GM18505 (cell line): Measurements from ENCODE around the gene ZYX.
"Not testable (repeated sequence)": the region's sequence is repeated elsewhere in the genome, so short reads cannot be mapped to it uniquely, and the experiment has no call there.

Source experiments
- ATAC-seq: cut with Tn5 transposase; IDR thresholded peaks from one replicate; pipeline ENCODE4 v1.9.1; 2021; ENCODE audit not compliant: unreplicated experiment
- POLR2A ChIP-seq: IDR thresholded peaks from 4 replicates; pipeline ENCODE4 v1.6.1; 2011; ENCODE audit warnings: borderline replicate concordance; ENCODE audit not compliant: insufficient read depth, insufficient read length; ENCODE audit errors: extremely low read depth

ZYX gene

DNA sequence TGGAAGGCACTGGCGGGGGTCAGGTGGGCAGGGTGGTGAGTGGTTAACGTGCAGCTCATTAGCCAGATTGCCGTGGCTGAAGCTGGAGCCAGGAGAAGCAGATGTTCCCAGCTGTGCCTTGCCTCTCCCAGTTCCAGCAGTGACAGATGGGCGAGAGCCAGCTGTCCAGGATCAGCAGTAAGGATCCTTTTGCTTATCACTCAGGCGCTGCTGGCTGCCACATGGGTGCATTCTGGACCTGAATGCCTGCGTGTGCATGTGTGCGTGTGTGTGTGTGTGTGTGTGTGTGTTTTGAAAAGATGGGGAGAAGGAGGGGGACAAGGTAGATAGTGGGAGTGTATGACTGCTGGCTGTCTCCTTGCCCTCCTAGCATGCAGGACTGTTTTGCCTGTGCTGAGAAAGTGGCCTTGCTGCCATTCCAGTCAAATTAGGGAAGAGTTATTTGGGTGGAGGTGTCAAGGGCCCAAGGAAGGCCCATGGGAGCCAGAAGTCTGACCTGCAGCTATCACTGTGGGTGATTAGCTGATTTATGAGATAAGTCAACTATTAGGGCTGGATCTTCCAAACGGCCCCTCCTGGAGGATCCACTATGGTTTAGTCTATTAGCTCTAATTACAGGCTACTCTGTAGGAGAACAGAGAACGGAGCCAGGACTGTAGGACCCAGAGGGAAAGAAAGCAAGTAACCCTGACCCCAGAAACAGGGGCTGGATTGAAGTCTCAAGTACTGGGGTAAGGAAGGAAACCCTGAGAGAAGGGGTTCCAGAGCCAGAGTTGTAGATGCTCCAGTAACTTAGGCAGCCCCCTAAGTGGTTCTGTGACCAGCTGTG lies 24.2 kb downstream of the ZYX start:
- ATAC-seq, result no peak
- TF ChIP-seq POLR2A, result no peak

DNA sequence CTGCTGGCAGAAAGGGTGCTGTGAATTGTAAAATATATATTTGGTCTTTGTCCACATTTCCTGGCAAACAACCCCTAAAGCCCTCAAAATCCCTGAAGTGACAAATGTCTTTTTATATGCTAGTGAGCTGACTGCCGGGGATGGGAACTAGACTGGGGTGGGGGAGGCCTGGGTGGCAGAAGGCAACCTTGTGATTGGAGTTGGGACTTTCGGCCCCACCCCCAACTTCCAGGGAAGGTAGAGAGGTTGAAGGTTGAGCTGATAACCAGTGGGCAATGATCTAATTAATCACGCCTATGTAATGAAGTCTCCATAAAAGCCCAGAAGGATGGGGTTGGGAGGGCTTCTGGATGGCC lies 24.8 kb downstream of the ZYX start:
- TF ChIP-seq POLR2A, result no peak
- no peak for ATAC-seq

DNA sequence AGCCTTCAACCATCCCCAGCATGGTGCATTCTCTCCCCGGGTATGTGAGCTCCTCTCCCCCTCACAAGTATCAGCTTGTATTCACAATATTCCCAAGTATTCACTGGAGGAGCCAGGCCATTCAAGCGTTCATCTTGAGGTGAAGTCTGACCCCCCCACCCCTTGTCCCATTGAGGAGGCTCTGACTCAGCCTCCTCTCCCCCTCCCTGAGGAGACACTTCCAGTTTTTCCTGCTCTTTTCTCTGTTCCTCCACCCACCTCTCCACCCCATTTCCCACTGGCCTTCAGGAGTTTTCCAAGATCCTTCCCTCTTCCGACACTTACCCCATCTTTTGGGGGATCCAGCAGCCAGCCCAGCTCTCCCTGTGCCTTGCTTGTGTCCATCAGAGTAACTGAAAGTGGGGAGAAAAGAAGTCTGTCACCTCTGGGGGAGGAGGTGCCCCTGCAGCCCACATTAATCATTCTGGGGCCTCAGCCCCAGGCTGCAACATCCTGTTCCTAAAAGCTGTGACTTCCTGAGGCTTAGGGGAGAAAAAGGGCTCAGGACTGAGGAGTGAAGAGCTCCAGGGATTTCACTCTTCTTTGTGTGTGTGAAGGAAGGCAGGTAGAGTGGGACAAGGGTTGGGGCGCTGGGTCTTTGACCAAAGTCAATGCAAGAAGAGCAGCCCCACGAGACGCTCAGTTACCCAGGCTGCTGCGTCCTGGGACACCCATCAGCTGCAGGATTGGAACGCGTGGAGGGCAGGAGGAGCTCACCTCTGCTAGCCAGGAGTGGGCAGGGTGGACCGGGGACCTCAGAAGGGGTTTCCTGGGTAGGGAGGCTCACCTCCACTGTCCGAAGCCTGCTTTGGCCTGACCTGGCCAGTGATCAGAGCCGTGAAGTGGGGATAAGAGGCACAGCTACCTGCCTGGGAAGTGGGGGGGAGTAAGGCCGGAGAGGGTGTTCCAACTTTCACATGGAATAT lies 26.4 kb downstream of the ZYX start:
- ATAC-seq, result no peak
- TF ChIP-seq POLR2A, result no peak

DNA sequence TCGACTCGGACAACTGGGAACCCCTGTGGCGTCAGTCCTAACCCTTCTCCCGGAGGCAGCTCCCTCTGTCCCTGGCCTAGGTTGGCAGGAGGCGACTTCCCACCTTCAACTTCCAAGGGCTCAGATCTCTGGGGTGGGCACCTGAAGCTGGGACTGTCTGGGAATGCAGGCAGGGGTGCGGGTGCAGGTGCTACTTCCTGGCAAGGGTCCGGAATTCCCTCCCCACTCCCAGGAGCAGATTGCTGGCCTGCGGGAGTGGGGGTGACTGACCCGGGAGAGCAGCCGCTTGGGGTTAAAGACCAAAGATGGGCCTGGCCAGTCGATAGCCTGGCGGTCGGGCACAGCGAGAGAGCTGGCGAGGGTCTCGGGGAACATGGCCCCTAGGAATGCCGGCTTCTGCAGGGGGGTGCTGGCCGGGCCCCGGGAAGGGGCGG lies 27.1 kb downstream of the ZYX start:
- ATAC-seq, result no peak
- TF ChIP-seq POLR2A, result no peak

DNA sequence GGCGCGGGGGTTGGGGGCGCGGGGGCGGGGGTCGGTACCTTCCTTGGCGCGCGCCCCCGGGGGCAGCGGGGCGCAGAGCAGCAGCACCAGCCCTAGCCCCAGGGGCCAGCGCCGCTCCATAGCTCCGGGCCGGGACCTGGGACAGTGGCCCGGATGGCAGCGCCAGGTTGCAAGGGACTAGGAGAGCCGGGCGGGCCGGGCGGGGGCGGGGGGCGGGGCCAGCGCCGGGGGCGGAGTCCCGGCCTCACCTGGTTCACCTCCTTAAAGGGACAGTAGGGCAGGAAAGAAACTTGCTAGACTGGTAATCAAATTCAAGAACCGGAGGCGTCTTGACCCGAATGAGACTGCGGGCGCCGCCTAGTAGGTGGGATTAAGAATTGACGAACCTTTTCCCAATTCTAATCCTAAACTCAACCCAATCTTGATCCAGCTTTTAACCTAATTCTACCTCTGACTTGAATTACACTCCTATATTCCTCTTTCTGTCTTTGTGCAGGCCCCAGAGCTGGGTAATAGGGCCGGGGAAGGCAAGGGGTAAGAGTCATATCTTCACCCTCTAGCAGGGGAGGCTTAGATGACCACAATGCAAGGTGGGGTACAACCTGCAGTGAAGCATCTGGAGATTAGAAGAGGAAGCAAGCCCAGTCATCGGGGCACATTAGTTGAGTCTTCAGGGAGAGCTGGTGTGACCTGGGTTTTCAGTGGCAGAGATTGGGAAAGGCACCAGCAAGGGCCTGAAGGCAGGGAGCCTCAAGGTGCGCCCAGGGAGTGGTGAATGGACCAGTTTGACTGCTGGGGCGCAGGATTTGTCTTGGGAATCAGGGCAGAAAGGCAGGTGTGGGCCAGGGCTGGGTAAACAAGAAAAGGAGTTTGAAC lies 27.8 kb downstream of the ZYX start, which contains the start of gene EPHA1:
Gene EPHA1, minus strand, starts transcription at position 171 of the 876 bp plus-strand sequence. Its CDS starts 51 bp downstream, at position 120.
- no peak for TF ChIP-seq POLR2A
- ATAC-seq, result no peak

DNA sequence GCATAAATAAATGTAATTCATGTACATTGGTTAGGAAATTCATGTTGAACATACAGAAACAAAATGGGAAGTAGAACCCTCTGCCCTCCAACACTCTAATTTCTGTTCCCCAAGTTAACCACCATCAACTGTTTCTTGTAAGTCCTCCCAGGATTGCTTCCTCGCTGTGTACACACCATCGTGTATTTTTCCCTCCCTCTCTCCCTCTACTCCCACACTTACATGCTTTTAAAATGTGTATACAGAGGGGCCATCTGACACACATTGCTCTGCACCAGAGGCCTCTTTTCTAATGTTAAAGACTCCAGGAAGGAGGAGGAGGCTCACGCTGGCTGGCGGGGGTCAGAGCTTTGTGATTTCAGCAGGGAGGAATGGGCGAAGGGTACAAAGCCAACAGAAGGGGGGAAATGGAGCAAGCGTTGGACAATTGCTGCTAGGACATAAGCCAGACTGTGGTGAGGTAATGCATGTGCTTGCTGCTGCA lies 29.4 kb downstream of the ZYX start:
- no peak for TF ChIP-seq POLR2A
- ATAC-seq, result no peak

DNA sequence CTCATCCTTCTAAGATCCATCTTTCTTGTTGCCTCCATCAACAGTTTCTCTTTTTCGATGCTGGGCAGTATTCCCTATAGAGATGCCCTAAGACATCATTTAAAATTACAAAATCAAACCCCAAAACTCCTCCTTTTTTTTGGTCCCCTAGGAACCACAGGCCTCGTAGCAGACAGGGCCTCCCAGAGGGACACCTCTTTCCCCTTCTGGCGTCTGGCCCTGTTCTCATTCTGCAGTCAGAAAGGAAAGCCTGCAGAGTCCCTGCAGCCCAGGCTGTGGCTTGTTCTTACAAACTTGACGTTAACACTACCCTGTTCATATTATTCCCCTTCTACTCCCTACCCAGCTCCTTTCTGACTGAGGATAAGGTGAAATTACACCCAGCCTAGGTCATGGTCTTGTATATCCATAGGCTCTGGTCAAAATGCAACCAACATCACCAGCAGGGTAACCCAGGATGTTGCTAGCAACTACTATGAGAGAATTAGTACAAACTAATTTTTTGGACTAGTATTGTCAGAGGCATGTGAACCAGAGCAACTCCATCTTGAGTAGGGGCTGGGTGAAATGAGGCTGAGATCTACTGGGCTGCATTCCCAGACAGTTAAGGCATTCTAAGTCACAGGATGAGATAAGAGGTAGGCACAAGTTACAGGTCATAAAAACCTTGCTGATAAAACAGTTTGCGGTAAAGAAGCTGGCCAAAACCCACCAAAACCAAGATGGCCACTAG lies 31.0 kb downstream of the ZYX start:
- no peak for TF ChIP-seq POLR2A
- ATAC-seq, result no peak

DNA sequence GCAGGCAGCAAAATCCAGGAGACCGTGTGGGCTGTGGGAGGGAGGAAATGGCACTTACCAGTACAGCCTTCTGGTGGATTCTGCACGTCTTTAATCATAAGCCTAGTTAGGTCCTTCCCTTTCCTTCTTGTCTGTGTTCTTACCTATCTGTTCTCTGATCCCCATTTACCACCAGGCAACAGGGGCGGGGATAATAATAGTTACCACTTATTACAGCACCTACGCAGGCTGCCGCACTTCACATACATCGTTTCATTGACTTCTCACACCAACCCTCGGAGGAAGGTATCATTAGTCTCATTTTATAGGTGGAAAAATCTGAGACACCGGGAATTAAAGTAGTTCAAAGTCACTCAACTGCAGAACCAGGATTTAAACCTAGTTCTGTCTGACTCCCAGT lies 32.0 kb downstream of the ZYX start:
- no peak for ATAC-seq
- TF ChIP-seq POLR2A, result no peak

DNA sequence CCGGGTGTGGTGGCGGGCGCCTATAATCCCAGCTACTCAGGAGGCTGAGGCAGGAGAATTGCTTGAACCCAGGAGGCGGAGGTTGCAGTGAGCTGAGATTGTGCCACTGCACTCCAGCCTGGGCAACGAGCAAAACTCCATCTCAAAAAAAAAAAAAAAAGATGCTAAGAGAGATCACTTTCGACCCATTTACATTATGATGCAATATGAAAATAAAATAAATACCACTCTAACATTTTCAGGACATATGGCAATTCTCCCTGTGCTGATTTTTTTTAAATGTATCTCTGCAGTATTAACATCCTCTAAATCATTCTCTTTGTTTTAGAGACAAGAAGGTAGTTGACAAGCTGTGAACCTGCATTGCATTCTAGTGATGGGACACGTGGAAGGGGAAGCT lies 34.1 kb downstream of the ZYX start:
- not testable (repeated sequence) for ATAC-seq

DNA sequence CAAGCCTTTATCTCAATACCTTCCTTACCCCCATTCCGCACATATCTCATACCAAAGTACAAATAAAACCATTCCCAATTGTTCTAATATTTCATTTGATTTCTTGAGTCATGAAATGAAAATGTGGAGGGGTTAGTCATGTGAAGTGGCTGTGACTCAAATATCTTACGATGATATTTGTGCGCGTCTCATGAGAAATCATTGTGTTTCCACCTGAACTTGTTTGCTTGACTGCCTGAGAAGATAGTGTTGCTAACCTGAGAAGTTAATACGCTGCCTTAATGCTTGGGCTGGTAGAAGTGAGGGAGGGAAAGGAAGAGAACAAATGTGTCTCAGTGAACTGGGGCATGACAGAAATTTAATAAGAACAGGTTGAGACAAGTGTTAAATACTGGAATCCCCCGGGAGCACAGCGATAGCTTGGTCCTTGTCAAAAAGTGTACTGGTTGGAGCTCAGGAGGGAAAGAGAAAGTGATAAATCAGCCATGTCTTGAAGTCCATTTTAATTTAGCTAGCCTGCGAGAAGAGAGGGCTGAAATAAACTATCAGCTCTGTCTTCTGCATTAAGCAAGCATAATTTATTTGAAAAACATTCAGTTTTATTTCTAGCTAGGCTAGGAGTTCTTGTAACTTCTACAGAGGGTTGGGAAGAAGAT lies 34.7 kb downstream of the ZYX start:
- no peak for TF ChIP-seq POLR2A
- ATAC-seq, result no peak

DNA sequence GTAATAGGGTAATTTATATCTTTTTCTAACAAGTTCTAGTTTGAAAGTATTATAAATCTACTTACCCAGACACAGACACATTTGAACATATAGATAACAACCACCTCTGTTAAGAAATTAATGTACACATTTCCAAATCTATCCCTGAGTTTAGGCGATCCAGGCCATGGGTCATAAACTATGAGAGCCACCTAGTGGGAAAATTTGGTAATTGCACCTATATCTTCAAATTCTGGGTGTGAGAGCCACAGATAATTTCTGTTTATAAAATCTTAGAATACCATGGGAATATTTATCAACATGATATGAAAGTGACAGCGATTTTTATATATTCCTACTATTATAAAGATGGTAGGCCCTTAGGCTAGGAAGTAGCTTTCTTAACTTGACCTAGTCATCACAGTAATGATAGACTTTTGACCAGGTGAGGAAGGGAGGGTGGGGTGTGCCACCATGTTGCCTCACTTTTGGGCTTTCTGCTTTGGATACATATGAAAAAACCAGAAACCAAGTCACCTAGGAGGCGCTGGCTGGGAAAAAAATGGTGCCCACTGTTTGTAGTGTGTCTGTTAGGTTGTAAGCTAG lies 35.5 kb downstream of the ZYX start:
- no peak for TF ChIP-seq POLR2A
- no peak for ATAC-seq
